ENCODE data around the gene C14orf180. TPM values are rescaled to one million over a fixed set of nuclear protein-coding genes. Genes with fewer than 3 reads are reported as not detected.
A peak's percentile ranks its signal among the peaks of the same experiment; 100 is the strongest.

C14orf180 gene
- total RNA-seq, 1 experiment from 2014 or later, result not detected

GRCh38 chr14:104596451-104596918 is 16.9 kb downstream of the C14orf180 start:
- DNase-seq (ENCODE audit: low read depth, low spot score), result no peak
- in situ Hi-C loops (cut with HindIII; ENCODE audit: low pct_unique_long_range_greater_than_20kb, low sequenced_read_pairs), result no loop called here

DNA sequence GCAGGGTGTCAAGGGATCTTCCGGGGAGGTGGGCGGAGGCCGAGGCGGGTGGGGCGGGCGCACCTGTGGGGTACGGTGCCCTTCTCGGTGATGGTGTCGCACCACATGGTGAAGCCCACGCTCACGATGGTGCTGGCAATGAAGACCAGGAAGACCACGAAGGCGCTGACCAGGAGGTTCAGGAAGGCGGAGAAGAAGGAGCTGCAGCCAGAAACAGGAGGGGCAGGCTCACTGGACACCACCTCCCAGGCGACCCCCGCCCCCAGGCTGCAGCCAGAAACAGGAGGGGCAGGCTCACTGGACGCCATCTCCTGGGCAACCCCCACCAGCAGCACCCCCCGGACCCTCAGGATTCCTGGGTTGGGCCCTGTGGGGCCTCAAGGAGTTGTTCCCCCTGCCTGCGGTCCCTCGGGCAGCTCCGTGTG is 17.4 kb downstream of the C14orf180 start:
- DNase-seq (ENCODE audit: low read depth, low spot score), result no peak
- in situ Hi-C loops (cut with HindIII; ENCODE audit: low pct_unique_long_range_greater_than_20kb, low sequenced_read_pairs), result no loop called here

- in situ Hi-C loops (cut with HindIII; ENCODE audit: low pct_unique_long_range_greater_than_20kb, low sequenced_read_pairs), result no loop called here
- DNase-seq (ENCODE audit: low read depth, low spot score), result no peak
Observed at GRCh38 chr14:104597576-104597975, 18.0 kb downstream of the C14orf180 start.

GRCh38 chr14:104598039-104598909 is 18.7 kb downstream of the C14orf180 start:
- in situ Hi-C loops (cut with HindIII; ENCODE audit: low pct_unique_long_range_greater_than_20kb, low sequenced_read_pairs), result no loop called here
- DNase-seq (ENCODE audit: low read depth, low spot score), result no peak

DNA sequence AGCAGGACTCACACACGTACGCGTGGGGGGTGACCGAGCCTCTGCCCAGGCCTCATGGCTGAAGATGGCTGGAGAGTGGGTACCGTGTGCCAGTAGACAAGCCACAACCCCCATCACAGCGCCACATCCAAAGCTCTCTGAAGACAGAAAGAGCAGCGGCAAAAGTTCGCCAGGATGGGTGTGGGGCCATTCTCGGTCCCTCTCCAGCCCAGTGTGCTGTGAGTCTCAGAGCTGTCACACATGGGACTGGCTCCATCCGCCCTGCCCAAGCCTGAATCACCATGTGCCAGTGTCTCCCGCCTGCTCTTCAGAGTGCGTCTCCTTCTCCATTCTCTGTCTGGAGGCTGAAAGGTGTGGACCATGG is 19.3 kb downstream of the C14orf180 start:
- in situ Hi-C loops (cut with HindIII; ENCODE audit: low pct_unique_long_range_greater_than_20kb, low sequenced_read_pairs), result no loop called here
- no peak for DNase-seq (ENCODE audit: low read depth, low spot score)

DNA sequence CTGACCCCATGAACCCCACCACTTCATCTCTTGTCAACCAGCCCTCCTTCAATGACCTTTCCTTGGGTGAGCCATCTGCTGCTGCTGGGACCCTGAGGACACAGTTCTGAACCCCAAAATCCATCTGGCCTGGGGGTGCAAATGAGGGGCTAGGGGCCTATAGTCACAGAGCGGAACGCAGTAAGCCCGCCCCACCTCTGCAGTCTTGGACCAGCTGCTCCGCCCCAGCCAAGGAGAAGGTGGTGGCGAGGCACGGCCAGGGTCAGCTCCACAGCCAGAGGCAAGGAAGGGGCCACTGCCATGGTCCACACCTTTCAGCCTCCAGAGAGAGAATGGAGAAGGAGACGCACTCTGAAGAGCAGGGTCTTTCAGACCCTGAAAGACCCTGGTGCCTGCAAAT is 19.9 kb downstream of the C14orf180 start:
- in situ Hi-C loops (cut with HindIII; ENCODE audit: low pct_unique_long_range_greater_than_20kb, low sequenced_read_pairs), result no loop called here
- DNase-seq (ENCODE audit: low read depth, low spot score), result no peak

DNA sequence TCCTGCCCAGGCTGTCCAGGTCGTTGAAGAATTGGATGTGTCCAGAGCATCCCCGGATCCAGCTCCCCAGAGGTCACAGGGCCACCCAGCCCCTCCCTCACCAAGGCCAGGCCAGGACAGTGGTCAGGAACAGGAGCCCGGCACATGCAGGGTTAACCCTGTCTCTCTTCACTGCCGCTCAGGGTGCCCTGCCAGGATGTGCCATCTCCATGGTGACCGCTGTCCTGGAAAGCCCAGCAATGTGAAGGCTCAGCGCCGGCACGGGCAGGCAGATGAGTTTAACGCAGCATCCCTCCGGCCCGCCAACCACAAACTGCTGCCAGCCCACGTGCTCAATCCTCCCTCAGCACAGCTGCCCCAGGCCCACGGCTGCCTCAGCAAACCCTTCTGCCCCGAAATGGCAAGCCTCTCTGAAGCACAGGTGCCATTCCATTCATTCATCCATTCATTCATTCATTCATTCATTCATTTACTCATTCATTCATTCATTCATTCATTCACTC is 20.6 kb downstream of the C14orf180 start:
- DNase-seq (ENCODE audit: low read depth, low spot score), result peak; percentile 22
- in situ Hi-C loops (cut with HindIII; ENCODE audit: low pct_unique_long_range_greater_than_20kb, low sequenced_read_pairs), result loop anchor here (25.0 kb wide), 1 partner anchor 263 kb away; no protein-coding TSS in a partner anchor

DNA sequence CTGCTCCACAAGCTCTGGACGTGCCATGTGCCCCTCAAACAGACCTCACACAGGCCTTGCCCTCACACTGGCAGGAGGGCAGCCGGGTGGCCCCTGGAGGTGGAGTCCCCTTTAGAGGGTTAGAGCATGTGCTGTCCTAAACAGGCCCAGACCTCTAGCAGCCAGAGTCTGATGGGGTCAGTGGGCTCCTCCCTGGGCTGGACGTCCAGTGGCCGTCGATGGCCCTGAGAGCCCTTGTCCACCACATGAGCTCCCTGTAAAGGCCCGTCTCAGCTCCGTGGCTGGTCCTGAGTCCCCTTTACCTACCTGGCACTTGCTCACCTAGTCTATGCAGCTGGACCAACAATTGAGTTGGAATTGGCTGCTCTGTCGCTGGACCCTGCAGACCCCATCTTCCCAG is 21.2 kb downstream of the C14orf180 start:
- in situ Hi-C loops (cut with HindIII; ENCODE audit: low pct_unique_long_range_greater_than_20kb, low sequenced_read_pairs), result loop anchor here (25.0 kb wide), 1 partner anchor 264 kb away; no protein-coding TSS in a partner anchor
- no peak for DNase-seq (ENCODE audit: low read depth, low spot score)

DNA sequence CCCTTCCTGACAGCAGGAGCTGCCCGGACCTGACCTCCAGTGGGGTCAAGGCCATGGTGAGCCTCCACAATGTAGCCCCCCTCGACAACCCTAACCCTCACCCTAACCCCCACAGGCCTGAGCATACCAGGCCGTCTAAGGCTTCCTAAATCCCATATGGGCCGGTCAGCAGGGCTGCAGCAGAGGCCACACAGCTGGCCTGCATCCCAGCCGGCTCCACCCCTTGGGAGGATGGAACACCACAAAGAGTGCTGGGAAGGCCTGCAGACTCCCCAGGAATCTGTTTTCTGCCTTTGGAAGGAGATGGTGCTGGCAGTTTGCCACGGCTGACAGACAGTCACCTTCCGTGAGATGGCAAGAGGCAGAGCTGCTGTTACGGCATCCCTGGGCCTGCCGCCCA is 22.2 kb downstream of the C14orf180 start:
- DNase-seq (ENCODE audit: low read depth, low spot score), result no peak
- in situ Hi-C loops (cut with HindIII; ENCODE audit: low pct_unique_long_range_greater_than_20kb, low sequenced_read_pairs), result loop anchor here (25.0 kb wide), 1 partner anchor 264 kb away; no protein-coding TSS in a partner anchor

GRCh38 chr14:104602315-104602932 is 22.9 kb downstream of the C14orf180 start:
- no peak for DNase-seq (ENCODE audit: low read depth, low spot score)
- in situ Hi-C loops (cut with HindIII; ENCODE audit: low pct_unique_long_range_greater_than_20kb, low sequenced_read_pairs), result loop anchor here (25.0 kb wide), 1 partner anchor 265 kb away; no protein-coding TSS in a partner anchor

GRCh38 chr14:104602933-104603325 is 23.4 kb downstream of the C14orf180 start:
- DNase-seq (ENCODE audit: low read depth, low spot score), result no peak
- in situ Hi-C loops (cut with HindIII; ENCODE audit: low pct_unique_long_range_greater_than_20kb, low sequenced_read_pairs), result loop anchor here (25.0 kb wide), 1 partner anchor 266 kb away; no protein-coding TSS in a partner anchor

DNA sequence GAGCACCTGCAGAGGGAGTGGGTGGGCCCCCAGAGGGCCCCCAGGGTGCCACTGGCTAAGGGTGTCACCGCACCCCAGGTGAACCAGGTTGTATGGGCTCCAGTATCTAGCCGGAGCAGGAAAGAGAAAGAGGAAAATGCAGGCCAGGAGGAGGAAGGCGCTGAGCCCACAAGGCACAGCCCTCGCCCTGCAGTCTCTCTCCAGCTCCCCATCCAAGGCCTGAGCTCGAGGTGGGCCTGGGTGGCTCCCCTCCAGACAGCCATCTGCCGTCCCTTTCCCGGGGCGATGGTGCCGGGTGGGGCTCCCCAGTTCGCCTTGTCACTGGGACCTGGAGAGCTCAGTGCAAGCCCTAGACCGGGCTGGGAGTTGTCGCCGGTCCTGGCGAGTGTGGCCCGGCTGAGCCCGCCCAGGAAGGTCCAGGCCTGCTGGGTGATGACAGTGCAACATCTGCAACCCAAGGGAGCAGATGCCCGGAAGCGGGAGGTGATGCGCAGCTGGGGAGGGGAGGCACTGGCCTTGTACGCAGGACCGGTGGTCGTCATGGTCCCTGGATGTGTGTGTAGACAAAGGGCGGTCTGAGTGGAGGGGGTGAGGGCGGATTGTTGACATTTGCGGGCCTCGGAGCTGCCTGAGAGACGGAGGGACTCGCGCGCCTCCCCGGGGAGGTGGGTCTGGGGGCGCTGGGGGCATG is 24.3 kb downstream of the C14orf180 start:
- in situ Hi-C loops (cut with HindIII; ENCODE audit: low pct_unique_long_range_greater_than_20kb, low sequenced_read_pairs), result loop anchor here (25.0 kb wide), 1 partner anchor 267 kb away; no protein-coding TSS in a partner anchor
- no peak for DNase-seq (ENCODE audit: low read depth, low spot score)

GRCh38 chr14:104604458-104605449 is 25.2 kb downstream of the C14orf180 start, which contains the start of gene TMEM179:
Gene TMEM179, minus strand, starts transcription at chr14:104604772. Its CDS starts 31 bp downstream, at chr14:104604741.
- in situ Hi-C loops (cut with HindIII; ENCODE audit: low pct_unique_long_range_greater_than_20kb, low sequenced_read_pairs), result loop anchor here (25.0 kb wide), 1 partner anchor 267 kb away; no protein-coding TSS in a partner anchor
- no peak for DNase-seq (ENCODE audit: low read depth, low spot score)

DNA sequence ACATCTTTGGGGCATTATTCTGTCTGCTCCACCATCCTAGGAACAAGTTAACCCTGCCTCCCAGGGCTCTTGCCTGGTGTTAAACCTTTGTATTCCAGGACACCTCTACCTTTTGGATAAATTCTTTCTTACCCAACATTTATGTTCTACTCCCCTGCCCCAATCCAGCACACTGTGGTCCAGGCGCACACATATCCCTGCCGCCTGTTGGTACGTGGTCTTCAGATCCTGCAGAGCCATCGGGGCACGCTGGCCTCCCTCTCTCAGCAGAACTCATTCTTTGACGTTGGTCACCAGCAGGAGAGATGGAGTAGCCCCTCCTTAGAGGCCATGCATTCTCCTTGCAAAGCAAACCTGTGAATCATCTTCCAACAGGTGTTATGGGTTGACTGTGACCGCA is 30.1 kb downstream of the C14orf180 start:
- no peak for DNase-seq (ENCODE audit: low read depth, low spot score)
- in situ Hi-C loops (cut with HindIII; ENCODE audit: low pct_unique_long_range_greater_than_20kb, low sequenced_read_pairs), result loop anchor here (25.0 kb wide), 1 partner anchor 272 kb away; no protein-coding TSS in a partner anchor

- in situ Hi-C loops (cut with HindIII; ENCODE audit: low pct_unique_long_range_greater_than_20kb, low sequenced_read_pairs), result loop anchor here (25.0 kb wide), 1 partner anchor 274 kb away; no protein-coding TSS in a partner anchor
Observed at GRCh38 chr14:104610749-104611310, 31.3 kb downstream of the C14orf180 start.

GRCh38 chr14:104611881-104612280 is 32.3 kb downstream of the C14orf180 start:
- in situ Hi-C loops (cut with HindIII; ENCODE audit: low pct_unique_long_range_greater_than_20kb, low sequenced_read_pairs), result loop anchor here (25.0 kb wide), 1 partner anchor 275 kb away; no protein-coding TSS in a partner anchor
- no peak for DNase-seq (ENCODE audit: low read depth, low spot score)

More at GRCh38 chr14:104610749-104611310, 31.3 kb downstream of the C14orf180 start:
- no peak for DNase-seq (ENCODE audit: low read depth, low spot score)

Measured in SK-MEL-5 (cell line).